Measurements from ENCODE around the gene GRK4.
"Not testable (repeated sequence)": the region's sequence is repeated elsewhere in the genome, so short reads cannot be mapped to it uniquely, and the experiment has no call there.

Gene GRK4

DNA sequence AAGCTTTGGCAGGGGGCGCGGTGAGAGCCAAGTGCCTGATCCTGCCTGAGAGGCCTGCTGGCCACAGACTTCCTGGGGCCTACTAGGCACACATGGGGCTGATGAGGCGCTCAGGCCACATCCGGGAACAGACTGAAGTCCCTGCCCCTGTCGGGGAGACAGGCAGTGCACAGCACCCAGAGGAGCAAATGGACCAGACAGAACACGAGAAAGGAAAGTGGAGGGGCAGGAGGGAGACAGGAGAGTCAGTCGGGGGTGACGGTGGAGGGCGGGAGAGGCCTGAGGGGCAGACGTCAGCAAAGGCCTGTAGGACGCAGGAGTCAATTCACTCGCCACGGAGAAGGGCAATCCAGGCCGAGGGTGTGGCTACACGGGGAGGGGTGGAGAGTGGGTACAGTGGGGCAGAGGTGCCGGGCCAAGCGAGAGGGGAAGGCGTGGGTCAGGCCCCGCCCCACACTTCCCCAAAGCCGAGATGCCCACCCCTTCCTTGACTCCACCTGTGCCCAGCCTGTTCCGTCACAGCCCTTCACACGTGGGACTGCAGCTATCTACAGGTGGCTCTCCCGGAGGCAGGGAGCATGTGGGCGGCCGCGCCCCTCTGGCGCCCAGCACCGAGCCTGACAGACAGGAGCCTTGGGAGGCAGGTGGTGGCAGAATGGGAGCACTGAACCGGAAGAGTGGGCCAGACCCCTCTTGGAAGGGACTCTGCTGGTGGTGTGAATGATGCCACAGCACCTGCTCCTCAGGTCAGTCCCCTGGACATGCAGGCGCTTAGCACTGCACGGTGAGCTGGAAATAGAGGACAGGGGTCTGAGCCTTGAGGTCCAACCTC is 20.6 kb upstream of the GRK4 start:
- DNase-seq: peak in 1 of 2 donors; percentile 60

DNA sequence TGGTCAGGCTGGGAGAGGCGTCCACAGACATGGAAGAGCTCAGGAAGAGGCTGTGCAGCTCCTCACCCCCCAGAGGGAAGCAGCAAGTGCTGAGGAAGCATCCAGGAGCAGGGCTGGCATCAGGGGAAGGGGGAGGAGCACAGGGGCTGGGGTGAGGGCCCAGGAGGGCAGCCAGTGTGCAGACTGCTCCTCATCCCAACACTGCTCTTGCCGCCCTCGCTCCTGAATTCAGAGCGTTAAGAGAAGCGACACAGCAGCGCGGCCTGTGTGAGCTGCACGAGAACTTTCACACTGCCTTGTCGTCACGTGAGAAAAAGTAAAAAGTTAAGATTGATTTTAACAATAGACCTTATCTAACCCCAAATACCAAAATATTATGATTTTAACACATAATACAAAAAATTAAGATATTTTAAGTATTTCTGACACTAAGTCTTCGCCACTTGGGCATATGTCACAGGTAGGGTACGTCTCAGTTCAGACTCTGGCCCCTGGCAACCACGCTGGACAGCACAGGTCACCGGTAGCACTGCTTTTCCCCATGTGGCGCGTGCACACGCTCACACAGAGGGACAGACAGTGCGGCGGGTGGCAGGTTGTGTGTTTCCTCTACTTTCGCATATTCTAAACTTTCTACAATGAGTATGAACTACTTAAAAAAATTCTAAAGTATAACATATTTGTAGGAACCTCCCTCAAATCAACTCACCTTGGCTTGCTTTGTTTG is 19.8 kb upstream of the GRK4 start:
- DNase-seq: no peak

DNA sequence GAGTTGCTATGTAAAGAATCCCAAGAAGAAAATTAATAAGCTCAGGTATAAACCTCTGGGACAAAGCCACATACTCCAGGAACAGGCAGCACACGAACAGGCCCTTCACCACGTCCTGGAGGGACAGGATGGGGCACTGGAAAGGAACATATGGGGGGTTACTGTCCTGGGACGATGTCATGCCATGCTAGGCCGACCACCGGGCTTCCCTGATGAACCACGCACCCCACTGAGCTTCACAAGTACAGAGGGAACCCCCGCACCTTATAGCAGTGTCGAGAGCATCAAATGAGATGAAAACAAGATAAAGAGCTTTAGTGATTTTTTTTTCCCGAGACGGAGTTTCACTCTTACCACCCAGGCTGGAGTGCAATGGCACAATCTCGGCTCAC is 19.3 kb upstream of the GRK4 start:
- no peak for DNase-seq

DNA sequence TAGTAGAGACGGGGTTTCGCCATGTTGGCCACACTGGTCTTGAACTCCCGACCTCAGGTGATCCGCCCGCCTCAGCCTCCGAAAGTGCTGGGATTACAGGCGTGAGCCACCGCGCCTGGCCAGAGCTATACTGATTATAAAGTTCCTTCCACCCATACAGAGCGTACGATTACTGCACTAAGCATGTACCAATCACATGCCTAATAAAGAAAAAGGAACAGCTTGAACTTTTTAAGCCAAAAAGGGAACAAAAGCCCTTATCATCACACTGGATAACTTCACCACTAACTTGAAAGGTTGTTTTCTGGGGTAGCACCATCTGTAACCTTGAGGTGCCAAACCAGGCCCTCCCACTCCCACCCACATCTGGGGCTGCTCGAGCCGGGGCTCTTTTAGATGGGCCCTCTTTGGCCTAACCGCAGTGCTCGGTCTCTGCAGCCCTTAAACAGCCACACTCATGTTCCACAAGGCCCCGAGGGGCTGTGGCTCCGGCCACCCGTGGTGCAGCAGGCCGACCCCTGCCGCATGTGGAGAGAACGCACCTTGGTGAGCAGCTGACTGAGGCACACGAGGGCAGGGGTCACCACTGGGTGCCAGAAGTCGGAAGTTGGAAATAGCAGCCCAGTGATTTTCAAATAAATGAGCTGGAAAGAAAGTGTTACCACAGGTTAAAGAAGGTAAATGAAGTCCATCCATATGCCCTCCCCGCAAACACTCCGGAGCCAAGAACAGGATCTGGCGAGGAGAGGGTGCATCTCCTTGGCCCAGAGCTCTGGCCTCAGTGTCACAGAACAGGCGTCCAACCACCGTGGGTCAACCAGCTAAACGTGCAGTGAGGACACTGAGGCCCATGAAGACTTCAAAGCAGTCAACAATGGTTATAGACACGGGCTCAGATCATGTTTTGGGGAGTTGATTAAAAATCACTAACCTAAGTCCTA is 18.5 kb upstream of the GRK4 start:
- no peak for DNase-seq

DNA sequence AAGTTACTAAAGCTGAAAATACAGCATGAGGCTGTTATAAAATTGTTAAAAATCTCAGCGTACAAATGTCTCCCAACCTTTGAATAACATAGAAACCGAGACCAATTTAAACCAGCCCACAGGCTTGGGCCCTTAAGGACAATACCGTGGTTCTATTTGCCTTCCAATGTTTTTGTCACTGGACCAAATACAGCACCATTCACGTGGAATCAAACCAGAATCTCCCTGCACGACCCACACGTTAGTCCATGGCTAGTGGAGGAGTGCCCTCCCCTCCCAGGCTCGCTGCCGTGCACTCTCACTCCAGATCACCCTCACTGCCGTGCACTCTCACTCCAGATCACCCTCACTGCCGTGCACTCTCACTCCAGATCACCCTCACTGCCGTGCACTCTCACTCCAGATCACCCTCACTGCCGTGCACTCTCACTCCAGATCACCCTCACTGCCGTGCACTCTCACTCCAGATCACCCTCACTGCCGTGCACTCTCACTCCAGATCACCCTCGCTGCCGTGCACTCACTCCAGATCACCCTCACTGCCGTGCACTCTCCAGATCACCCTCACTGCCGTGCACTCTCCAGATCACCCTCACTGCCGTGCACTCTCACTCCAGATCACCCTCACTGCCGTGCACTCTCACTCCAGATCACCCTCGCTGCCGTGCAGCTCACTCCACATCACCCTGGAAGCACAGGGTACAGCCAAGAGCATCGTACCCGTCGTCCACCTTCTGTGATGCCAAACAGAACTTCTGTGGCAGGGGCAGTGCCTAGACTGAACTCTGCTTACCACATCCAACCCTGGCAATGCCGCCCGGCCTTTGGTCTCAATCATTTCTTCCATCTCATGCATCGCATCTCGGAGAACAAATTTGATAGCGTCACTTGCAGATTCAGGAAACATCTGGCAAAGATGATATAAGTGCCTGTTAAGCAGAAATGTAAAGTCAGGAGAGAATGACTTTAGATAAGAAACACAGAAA is 17.5 kb upstream of the GRK4 start:
- DNase-seq: not testable (repeated sequence)

DNA sequence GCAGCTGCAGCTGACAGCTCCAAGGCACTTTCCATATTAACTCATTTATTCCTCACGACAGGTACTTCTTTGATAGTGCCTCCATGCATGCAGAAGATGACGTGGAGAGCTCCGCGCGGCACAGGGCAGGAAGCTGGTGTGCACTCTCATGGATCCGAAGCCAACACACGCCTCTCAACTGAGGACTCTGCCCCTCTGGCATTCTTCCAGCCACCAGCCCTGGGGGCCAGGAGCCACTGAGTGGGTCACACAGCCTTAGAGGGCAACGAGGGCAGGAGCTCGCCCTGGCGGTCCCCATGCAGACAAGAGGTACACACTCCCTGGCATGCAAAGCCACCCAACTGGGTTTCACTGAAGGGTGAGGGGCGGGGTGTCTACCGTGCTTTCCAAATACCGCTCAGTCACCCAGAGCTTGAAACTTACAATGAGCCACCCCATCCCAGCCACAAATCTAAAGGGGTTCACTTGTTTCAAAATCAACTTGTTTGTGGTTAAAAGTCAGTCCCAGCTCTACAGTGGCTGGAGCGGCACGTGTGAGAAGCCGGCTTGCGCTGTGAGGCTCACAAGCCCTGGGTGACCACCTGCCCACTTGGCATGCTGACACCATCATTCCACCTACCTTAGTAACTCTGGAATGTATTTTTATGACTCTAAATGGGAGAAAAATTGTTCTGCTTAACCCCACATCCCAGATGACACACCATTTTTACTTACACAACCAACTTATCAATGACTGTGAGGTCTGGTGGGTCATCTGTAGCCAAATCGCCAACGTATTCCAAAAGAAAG is 16.4 kb upstream of the GRK4 start:
- DNase-seq: no peak

DNA sequence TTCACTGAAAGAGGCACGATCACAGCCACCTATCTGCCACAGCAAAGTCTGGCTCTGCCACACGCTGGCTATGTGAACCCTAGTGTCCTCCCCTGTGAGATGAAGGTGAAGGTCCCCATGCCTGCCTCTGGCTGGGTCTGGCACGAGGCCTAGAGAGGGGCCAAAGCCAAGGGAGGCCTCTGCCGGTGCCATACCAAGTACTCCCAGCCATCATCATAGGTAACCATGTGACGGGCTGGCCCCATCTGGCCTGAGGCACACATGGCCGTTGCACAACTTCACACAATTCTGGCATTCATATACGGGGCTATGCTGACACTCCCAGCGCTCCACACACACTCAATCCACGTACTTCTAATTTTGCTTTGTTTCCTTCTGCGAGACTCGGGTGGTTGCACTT is 15.4 kb upstream of the GRK4 start:
- no peak for DNase-seq

DNA sequence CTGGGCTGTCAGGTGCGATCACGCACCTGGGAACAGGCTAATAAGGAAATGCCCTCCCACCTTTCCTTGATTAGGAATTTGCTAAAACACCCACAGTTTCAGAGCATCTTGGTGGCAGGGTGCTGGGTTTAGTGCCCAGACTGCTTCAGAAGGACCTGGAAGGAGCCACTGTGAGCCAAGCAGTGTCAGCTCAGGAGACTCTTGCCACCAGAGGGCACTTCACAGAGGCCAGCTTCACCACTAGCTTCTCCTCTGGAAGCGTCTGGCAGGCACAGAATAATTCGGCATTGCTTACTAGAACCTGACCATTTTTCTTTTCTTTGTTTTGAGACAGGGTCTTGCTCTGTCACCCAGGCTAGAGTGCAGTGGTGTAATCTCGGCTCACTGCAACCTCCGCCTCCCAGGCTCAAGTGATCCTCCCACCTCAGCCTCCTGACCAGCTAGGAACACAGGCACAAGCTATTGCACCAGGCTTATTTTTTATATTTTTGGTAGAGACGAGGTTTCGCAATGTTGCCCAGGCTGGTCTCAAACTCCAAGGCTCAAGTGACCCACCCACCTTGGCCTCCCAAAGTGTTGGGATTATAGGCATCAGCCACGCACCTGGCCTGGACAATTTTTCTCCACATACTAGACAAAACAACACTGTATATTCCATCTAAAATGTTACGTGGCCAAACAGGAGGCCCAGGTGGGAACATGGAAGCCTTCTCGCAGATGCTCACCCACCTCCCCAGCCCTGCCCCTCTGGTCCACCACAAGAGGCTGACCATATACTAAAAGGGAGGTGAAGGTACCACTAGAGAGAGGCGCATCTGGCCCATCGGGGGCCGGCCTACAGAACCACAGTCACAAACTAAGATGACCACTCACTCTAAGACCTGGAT is 14.2 kb upstream of the GRK4 start:
- no peak for DNase-seq

DNA sequence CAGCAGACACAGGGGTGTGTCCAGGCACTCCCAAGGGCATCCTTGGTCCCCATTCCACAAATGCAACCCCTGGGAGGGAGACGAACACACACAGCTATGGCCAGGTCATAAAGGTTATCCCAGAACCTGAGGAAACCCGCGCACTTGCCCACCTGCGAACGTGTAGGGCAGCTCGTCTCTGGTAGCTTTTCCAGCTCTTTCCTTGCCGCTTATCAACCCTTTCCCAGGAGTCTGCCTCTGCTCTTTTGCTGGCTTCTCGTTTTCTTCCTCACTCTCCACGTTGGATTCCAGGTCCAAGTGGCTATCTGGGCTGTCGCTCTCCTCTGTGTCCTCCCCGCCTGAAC is 13.6 kb upstream of the GRK4 start:
- DNase-seq: no peak

DNA sequence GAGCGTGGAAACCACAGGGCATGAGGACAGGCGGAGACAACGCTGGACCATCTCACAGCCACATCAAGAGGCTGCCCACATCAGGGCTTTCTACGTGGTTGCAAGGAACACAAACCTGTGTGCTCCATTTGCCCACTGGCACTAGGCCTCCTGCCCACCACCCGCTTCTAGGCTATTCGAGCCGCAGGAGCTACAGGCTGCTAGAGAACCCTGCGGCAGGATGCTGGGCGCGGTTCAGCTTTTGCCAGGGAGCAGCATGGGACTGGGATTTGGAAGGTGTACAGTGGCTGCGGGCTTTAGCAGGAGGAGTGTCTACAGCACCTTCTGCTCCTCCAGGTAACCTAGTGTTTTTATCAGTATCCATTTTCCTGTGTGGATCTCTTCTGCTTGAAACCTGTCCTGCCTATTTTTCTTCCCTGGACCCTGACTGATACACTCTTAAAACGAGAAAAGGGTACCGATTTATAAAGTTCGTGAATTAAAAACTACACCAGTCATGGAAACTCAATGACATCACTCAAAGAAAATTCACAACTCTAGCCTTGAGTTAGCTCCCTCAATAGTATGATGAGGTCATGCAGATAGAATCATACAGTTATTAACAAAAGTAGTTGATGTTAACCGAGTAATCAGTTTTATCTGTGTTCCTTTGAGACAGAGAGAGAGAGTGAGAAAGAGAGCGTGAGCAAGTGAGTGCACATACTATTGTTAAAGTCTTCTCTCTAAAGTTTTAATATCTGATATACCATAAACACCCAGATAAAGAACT is 13.0 kb upstream of the GRK4 start:
- DNase-seq: no peak

DNA sequence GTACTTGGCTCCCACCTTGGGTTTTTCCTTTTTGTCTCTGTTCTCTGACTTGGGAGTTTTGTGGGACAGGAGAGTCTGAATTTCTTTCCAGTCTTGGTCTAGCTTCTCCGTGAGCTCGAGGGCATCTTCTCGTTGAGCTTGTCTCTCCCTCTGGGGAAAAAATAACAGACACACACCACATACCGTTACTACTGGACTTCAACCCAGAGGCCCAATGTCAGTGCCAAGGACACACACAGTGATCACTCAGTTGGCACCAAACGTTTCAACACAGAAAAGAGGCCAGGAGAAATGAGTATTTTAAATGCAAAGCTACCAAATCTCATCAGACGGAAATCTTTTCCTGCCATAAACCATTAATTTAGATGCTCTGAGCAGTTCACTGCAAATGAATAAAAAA is 9.9 kb upstream of the GRK4 start:
- no peak for DNase-seq

DNA sequence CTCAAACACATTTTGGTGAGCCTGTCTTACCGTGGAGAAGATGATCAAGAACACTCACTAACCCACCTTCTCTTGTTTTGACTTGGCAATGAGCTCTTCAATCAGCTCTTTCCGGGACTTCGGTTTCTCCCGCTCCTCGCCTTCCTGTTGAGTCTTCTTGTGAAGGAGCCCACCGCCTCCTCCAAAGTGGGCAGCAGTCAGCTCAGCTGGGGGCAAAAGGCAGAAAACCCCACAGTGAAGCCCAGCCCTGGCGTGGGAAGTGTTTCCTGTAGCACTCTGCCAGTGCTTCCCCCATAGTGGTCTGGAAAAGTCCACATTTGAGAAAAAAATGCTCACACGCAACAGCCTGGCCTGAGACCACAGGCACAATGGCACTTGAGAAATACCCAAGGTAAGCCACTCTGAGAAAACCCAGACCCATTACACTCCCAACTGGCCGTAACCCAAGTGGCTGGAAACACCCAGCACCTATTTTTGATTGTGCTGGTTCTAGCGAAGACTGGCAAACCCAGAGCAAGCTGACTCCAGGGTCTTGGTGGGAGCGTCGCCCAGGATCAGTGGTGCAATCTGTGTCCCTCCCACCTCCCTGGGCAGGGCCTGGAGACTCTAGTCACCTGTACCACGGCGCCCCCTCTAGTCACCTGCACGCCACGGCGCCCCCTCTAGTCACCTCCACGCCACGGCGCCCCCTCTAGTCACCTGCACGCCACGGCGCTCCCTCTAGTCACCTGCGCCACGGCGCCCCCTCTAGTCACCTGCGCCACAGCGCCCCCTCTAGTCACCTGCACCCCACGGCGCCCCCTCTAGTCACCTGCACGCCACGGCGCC is 8.8 kb upstream of the GRK4 start:
- DNase-seq: peak; percentile 45 to 55

DNA sequence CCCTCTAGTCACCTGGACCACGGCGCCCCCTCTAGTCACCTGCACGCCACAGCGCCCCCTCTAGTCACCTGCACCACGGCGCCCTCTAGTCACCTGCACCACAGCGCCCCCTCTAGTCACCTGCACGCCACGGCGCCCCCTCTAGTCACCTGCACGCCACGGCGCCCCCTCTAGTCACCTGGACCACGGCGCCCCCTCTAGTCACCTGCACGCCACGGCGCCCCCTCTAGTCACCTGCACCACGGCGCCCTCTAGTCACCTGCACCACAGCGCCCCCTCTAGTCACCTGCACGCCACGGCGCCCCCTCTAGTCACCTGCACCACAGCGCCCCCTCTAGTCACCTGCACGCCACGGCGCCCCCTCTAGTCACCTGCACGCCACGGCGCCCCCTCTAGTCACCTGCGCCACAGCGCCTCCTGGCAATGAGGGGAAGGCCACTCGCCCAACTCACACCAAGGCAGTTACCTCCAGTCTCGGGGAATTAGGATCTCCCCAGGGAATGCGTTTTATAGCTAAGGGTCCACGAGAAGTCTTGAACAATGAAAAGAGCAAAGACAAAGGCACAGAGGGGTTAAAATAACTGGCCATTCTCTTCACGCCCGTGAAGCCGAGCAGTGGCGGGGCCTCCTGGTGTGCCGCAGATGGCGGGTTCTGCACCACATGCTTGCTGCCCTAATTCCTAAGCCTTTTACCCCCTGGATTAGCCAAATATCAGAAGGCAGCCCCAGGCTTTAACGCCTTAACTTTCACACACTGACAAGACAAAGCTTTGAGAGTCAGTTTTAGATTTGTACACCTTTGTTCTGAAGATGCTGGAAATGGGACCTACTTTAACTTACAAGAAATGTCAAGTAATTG is 8.0 kb upstream of the GRK4 start:
- DNase-seq: not testable (repeated sequence)

DNA sequence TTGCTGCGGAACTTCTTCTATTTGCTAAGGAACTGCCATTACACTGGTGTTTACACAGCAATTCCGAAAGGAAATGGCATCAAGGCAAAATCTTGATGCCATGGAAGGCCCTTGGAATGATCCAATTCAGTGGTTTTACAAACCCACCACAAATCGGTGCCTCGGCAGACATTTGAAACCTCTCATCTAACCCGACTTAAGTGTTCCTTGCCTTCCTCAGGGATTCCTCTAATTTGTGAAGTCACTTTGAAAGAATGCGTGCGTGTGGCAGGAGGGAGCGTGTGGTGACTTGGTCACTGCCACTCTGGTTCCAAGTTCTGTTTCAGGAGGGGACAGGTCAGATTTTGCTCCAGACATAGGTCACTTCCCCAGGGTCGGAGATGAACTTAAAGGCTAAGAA is 4.9 kb upstream of the GRK4 start:
- DNase-seq: no peak

DNA sequence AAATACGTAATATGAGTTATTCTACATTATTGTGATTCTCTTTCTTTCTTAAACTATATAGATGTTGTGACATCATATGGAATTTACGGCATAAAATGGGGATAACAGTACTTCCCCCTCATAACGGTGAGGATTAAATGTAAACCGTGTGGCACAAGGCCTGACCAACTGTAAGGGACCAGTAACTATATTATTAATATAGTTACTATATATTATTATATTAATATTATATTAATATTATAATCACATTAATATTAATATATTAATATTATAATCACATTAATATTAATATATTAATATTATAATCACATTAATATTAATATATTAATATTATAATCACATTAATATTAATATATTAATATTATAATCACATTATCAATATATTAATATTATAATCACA is 2.9 kb upstream of the GRK4 start:
- DNase-seq: not testable (repeated sequence)

DNA sequence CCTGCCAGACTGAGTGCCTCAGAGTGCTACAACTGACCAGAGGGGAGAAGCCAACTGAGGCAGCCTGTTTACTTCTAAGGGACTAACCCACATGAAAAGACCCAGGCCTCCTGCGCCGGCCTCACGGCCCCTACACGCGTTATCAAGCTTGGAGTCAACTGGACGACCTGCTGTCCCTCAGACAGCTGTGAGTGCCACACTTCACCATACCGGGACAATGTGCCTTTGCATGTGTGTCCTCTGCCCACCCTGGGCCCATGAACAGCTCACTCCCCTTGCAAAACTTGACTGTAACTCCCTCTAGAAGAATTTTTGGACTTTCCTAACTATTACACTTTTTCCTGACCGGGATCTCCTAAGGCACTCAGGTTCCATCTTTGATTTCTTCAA is 2.0 kb upstream of the GRK4 start:
- DNase-seq: peak in 1 of 2 donors; percentile 7

DNA sequence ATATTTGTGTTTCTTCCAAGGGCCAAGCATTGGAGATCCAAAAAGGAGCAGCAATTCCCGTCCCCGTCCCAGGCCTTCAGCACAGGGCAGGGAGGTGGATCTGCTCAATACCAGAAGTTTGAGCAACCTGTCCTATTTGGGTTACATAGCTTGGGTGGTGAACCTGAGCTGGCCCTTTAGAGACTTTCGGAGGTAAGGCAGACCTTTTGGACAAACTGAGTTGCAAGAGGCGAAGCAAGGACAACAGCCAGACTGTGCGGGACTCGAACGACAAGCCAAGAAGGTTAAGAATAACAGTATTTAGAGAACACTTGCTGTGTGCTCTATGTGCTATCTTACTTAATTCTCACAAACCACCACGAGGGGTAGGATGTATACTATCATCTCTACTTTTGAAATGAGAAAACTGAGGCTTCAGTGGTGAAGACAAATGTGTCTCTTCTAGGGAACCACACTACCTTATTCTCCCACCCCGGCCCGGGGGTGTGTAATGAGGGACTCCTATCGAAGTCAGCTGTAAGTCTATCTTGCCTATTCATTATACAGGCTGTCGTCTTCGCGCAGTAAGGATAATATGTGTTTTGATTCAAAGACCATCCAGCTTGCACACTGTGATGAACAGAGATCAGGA is 1.4 kb upstream of the GRK4 start:
- peak in 1 of 2 donors; percentile 33 for DNase-seq

All from CD4-positive, alpha-beta T cell treated with Interleukin-1 beta for 1 hour (primary cell).